CD4-positive, alpha-beta memory T cell (primary cell): ENCODE results near the gene NDE1. TPM values are rescaled to one million over a fixed set of nuclear protein-coding genes. Genes with fewer than 3 reads are reported as not detected.

Experiments
- CTCF ChIA-PET: fragments of 350-600 bp; sonication (Branson Sonifier 250); formaldehyde crosslinking; loops from one replicate; lab custom pipeline; 2021; ENCODE audit warnings: inconsistent platforms; ENCODE audit not compliant: partially characterized antibody; lab: Charles Lee
- POLR2A ChIA-PET: fragments of 350-600 bp; sonication (Branson Sonifier 250); formaldehyde crosslinking; loops from one replicate; lab custom pipeline; 2021; ENCODE audit not compliant: partially characterized antibody; lab: Charles Lee
- DNase-seq, 5 donors: peaks; one replicate each; pipeline versions ENCODE4 v3.0.0 to v3.0.0-alpha.2; 2020 to 2022; ENCODE audit warnings: mixed read lengths in 1 of 5
- H3K27ac ChIP-seq: one replicate; pipeline ENCODE4 v1.7.0; 2013; ENCODE audit warnings: low read depth, low read length
- H3K27me3 ChIP-seq: 2 replicates; pipeline ENCODE4 v1.7.0; 2013; ENCODE audit warnings: mild to moderate bottlenecking, low read length, moderate library complexity; ENCODE audit not compliant: insufficient read depth
- H3K36me3 ChIP-seq: 2 replicates; pipeline ENCODE4 v1.7.0; 2013; ENCODE audit warnings: mild to moderate bottlenecking, low read length, moderate library complexity; ENCODE audit not compliant: insufficient read depth
- H3K4me1 ChIP-seq: 2 replicates; pipeline ENCODE4 v1.7.0; 2013; ENCODE audit warnings: mild to moderate bottlenecking, low read length, moderate library complexity; ENCODE audit not compliant: insufficient read depth
- H3K4me3 ChIP-seq, 2 donors: one replicate each; pipeline ENCODE4 v1.7.0; 2013; ENCODE audit warnings: low read length in 2 of 2, mild to moderate bottlenecking in 1 of 2
- H3K9me3 ChIP-seq, 2 donors: one replicate each; pipeline ENCODE4 v1.7.0; 2013; ENCODE audit warnings: low read length in 2 of 2, control low read depth in 1 of 2; ENCODE audit not compliant: control insufficient read depth in 1 of 2
- H3K27ac Mint-ChIP-seq, 7 donors: one replicate each; pipeline ENCODE4 v1.8.0; 2020 to 2021; ENCODE audit warnings: mixed read lengths in 7 of 7, mild to moderate bottlenecking in 6 of 7, inconsistent platforms in 3 of 7, moderate library complexity in 3 of 7
- H3K27me3 Mint-ChIP-seq, 2 donors: one replicate each; pipeline ENCODE4 v1.8.0; 2020 to 2021; ENCODE audit warnings: mixed read lengths in 2 of 2
- H3K36me3 Mint-ChIP-seq, 2 donors: one replicate each; pipeline ENCODE4 v1.8.0; 2020 to 2021; ENCODE audit warnings: mixed read lengths in 2 of 2, inconsistent platforms in 1 of 2, mild to moderate bottlenecking in 1 of 2
- H3K4me1 Mint-ChIP-seq, 4 donors: one replicate each; pipeline ENCODE4 v1.8.0; 2020 to 2021; ENCODE audit warnings: mixed read lengths in 4 of 4, mild to moderate bottlenecking in 1 of 4
- H3K4me3 Mint-ChIP-seq, 8 donors: one replicate each; pipeline ENCODE4 v1.8.0; 2020 to 2021; ENCODE audit warnings: mixed read lengths in 8 of 8, mild to moderate bottlenecking in 7 of 8, moderate library complexity in 6 of 8, inconsistent platforms in 3 of 8
- H3K9me3 Mint-ChIP-seq, 8 donors: one replicate each; pipeline ENCODE4 v1.8.0; 2020 to 2021; ENCODE audit warnings: mixed read lengths in 8 of 8, mild to moderate bottlenecking in 5 of 8, inconsistent platforms in 3 of 8, moderate library complexity in 1 of 8
- intact Hi-C: fragments of 100-400 bp; cut with micrococcal nuclease; formaldehyde crosslinking; loops from one replicate; pipeline ENCODE4 v1.15.1; 2023
- polyA plus RNA-seq, 2 donors: library from polyadenylated mRNA; unstranded; fragments of 300-500 nt; fragmentation: Illumina TruSeq; gene quantifications; one replicate each; pipeline ENCODE4 v1.2.3, GENCODE V29; 2021
- total RNA-seq, 2 experiments: library from RNA; stranded (reverse); gene quantifications; one replicate each; pipeline ENCODE4 v1.2.3, GENCODE V29; 2021

Gene NDE1
- total and polyA plus RNA-seq, 4 experiments from 2014 or later, result 15.3 to 128 (median 93.8) TPM

- no peaks in the 10 kb centered on the region for H3K27me3 Mint-ChIP-seq
- intact Hi-C loops, result no loop called here
Measured at GRCh38 chr16:15708096-15708495, 58.1 kb downstream of the NDE1 start.

GRCh38 chr16:15708997-15709396, 59.0 kb downstream of the NDE1 start:
- H3K4me1 Mint-ChIP-seq, result peaks cover 6 to 14% (median 10%) of the 10 kb centered on the region in 4 donors
- H3K36me3 Mint-ChIP-seq, result peaks cover 21 to 32% of the 10 kb centered on the region in 2 donors
- H3K27me3 Mint-ChIP-seq, result no peaks in the 10 kb centered on the region
- no peak overlapping the region for H3K27ac Mint-ChIP-seq
- no peak for DNase-seq
- no peaks in the 10 kb centered on the region for H3K9me3 Mint-ChIP-seq
- Histone ChIP-seq H3K27me3 (no peaks in the 10 kb centered on the region), H3K4me1 (no peaks in the 10 kb centered on the region), H3K4me3 (no peak overlapping the region), H3K27ac (no peak overlapping the region), H3K9me3 (no peaks in the 10 kb centered on the region), H3K36me3 (peaks cover 3% of the 10 kb centered on the region)
- POLR2A ChIA-PET, result no interaction called here
- H3K4me3 Mint-ChIP-seq, result no peak overlapping the region
- intact Hi-C loops, result no loop called here
- CTCF ChIA-PET, result no interaction called here

More at GRCh38 chr16:15708096-15708495, 58.1 kb downstream of the NDE1 start:
- no peak overlapping the region for H3K4me3 Mint-ChIP-seq
- DNase-seq, result no peak
- Histone ChIP-seq H3K27me3 (no peaks in the 10 kb centered on the region), H3K4me3 (no peak overlapping the region), H3K9me3 (no peaks in the 10 kb centered on the region), H3K36me3 (peaks cover 3% of the 10 kb centered on the region), H3K27ac (no peak overlapping the region), H3K4me1 (no peaks in the 10 kb centered on the region)
- ChIA-PET POLR2A (no interaction called here), CTCF (interaction anchor here (1.0 to 1.6 kb wide), 2 partner anchors 126 to 280 kb away, joined by 3 to 4 read pairs; no protein-coding TSS in a partner anchor)
- H3K4me1 Mint-ChIP-seq, result peaks cover 6 to 13% (median 9%) of the 10 kb centered on the region in 4 donors
- H3K36me3 Mint-ChIP-seq, result peaks cover 12 to 33% of the 10 kb centered on the region in 2 donors
- no peaks in the 10 kb centered on the region for H3K9me3 Mint-ChIP-seq
- peak overlapping the region in 1 of 7 donors; percentile 83 for H3K27ac Mint-ChIP-seq

- Mint-ChIP-seq H3K27me3 (no peaks in the 10 kb centered on the region), H3K9me3 (peaks cover 0 to 2% (median 0%) of the 10 kb centered on the region in 8 donors), H3K36me3 (peaks cover 24 to 48% of the 10 kb centered on the region in 2 donors), H3K4me3 (peak overlapping the region in 1 of 8 donors; percentile 29), H3K4me1 (peaks cover 0 to 12% (median 9%) of the 10 kb centered on the region in 4 donors), H3K27ac (peak overlapping the region in 1 of 7 donors; percentile 60)
- Histone ChIP-seq H3K4me1 (no peaks in the 10 kb centered on the region), H3K9me3 (no peaks in the 10 kb centered on the region), H3K27me3 (no peaks in the 10 kb centered on the region), H3K27ac (no peak overlapping the region), H3K4me3 (no peak overlapping the region), H3K36me3 (peaks cover 19% of the 10 kb centered on the region)
- intact Hi-C loops, result no loop called here
- ChIA-PET CTCF (no interaction called here), POLR2A (no interaction called here)
- DNase-seq, result no peak
Measured at GRCh38 chr16:15714393-15715172, 64.5 kb downstream of the NDE1 start.

- H3K27ac Mint-ChIP-seq, result peak overlapping the region in 1 of 7 donors; percentile 39
- intact Hi-C loops, result no loop called here
- Histone ChIP-seq H3K9me3 (no peaks in the 10 kb centered on the region), H3K4me1 (no peaks in the 10 kb centered on the region), H3K27ac (no peak overlapping the region), H3K36me3 (peaks cover 19% of the 10 kb centered on the region), H3K27me3 (no peaks in the 10 kb centered on the region), H3K4me3 (no peak overlapping the region)
- ChIA-PET POLR2A (no interaction called here), CTCF (no interaction called here)
- H3K27me3 Mint-ChIP-seq, result no peaks in the 10 kb centered on the region
- H3K4me1 Mint-ChIP-seq, result peaks cover 0 to 12% (median 9%) of the 10 kb centered on the region in 4 donors
- peaks cover 0 to 2% (median 0%) of the 10 kb centered on the region in 8 donors for H3K9me3 Mint-ChIP-seq
- peaks cover 24 to 52% of the 10 kb centered on the region in 2 donors for H3K36me3 Mint-ChIP-seq
- no peak for DNase-seq
- H3K4me3 Mint-ChIP-seq, result no peak overlapping the region
Measured at GRCh38 chr16:15715221-15715620, 65.2 kb downstream of the NDE1 start.

GRCh38 chr16:15716694-15717447, 66.8 kb downstream of the NDE1 start:
- no peaks in the 10 kb centered on the region for H3K4me1 ChIP-seq
- H3K27ac ChIP-seq, result no peak overlapping the region
- H3K4me3 ChIP-seq, result no peak overlapping the region
- H3K9me3 ChIP-seq, result no peaks in the 10 kb centered on the region
- DNase-seq, result no peak
- H3K4me3 Mint-ChIP-seq, result no peak overlapping the region
- peaks cover 19% of the 10 kb centered on the region for H3K36me3 ChIP-seq
- peaks cover 0 to 15% (median 8%) of the 10 kb centered on the region in 4 donors for H3K4me1 Mint-ChIP-seq
- peaks cover 0 to 2% (median 0%) of the 10 kb centered on the region in 8 donors for H3K9me3 Mint-ChIP-seq
- H3K27me3 ChIP-seq, result no peaks in the 10 kb centered on the region
- H3K27ac Mint-ChIP-seq, result no peak overlapping the region
- no peaks in the 10 kb centered on the region for H3K27me3 Mint-ChIP-seq
- CTCF ChIA-PET, result interaction anchor here (1.8 kb wide), 1 partner anchor 13 kb away, joined by 7 read pairs; no protein-coding TSS in a partner anchor
- intact Hi-C loops, result no loop called here
- POLR2A ChIA-PET, result no interaction called here
- peaks cover 28 to 59% of the 10 kb centered on the region in 2 donors for H3K36me3 Mint-ChIP-seq

GRCh38 chr16:15721018-15721417, 71.0 kb downstream of the NDE1 start:
- intact Hi-C loops, result no loop called here
- ChIA-PET POLR2A (no interaction called here), CTCF (no interaction called here)
- Histone ChIP-seq H3K4me1 (no peaks in the 10 kb centered on the region), H3K9me3 (no peaks in the 10 kb centered on the region), H3K36me3 (peaks cover 31% of the 10 kb centered on the region), H3K27ac (no peak overlapping the region), H3K27me3 (no peaks in the 10 kb centered on the region), H3K4me3 (no peak overlapping the region)
- peak overlapping the region in 2 of 7 donors; percentile 60 to 84 for H3K27ac Mint-ChIP-seq
- H3K9me3 Mint-ChIP-seq, result peaks cover 0 to 2% (median 0%) of the 10 kb centered on the region in 8 donors
- H3K36me3 Mint-ChIP-seq, result peaks cover 29 to 67% of the 10 kb centered on the region in 2 donors
- H3K4me3 Mint-ChIP-seq, result no peak overlapping the region
- H3K4me1 Mint-ChIP-seq, result peaks cover 0 to 4% (median 0%) of the 10 kb centered on the region in 4 donors
- DNase-seq, result no peak
- H3K27me3 Mint-ChIP-seq, result no peaks in the 10 kb centered on the region

GRCh38 chr16:15723808-15724207, 73.8 kb downstream of the NDE1 start:
- H3K4me3 Mint-ChIP-seq, result no peak overlapping the region
- no peak overlapping the region for H3K27ac ChIP-seq
- H3K27me3 ChIP-seq, result no peaks in the 10 kb centered on the region
- no peaks in the 10 kb centered on the region for H3K9me3 Mint-ChIP-seq
- H3K27me3 Mint-ChIP-seq, result no peaks in the 10 kb centered on the region
- DNase-seq, result no peak
- no peak overlapping the region for H3K27ac Mint-ChIP-seq
- no peak overlapping the region for H3K4me3 ChIP-seq
- ChIA-PET POLR2A (no interaction called here), CTCF (no interaction called here)
- H3K36me3 Mint-ChIP-seq, result peaks cover 33 to 60% of the 10 kb centered on the region in 2 donors
- no peaks in the 10 kb centered on the region for H3K9me3 ChIP-seq
- intact Hi-C loops, result no loop called here
- H3K4me1 Mint-ChIP-seq, result peaks cover 0 to 4% (median 0%) of the 10 kb centered on the region in 4 donors
- H3K36me3 ChIP-seq, result peaks cover 27% of the 10 kb centered on the region
- no peaks in the 10 kb centered on the region for H3K4me1 ChIP-seq
